CD4-positive, alpha-beta memory T cell (primary cell): ENCODE measurements around the gene GMPPB. TPM values are rescaled to one million over a fixed set of nuclear protein-coding genes. Genes with fewer than 3 reads are reported as not detected.

Source experiments
- CTCF ChIA-PET: fragments of 350-600 bp; sonication (Branson Sonifier 250); formaldehyde crosslinking; loops from one replicate; lab custom pipeline; 2021; ENCODE audit warnings: inconsistent platforms; ENCODE audit not compliant: partially characterized antibody; lab: Charles Lee
- POLR2A ChIA-PET: fragments of 350-600 bp; sonication (Branson Sonifier 250); formaldehyde crosslinking; loops from one replicate; lab custom pipeline; 2021; ENCODE audit not compliant: partially characterized antibody; lab: Charles Lee
- DNase-seq, 5 donors: peaks; one replicate each; pipeline versions ENCODE4 v3.0.0 to v3.0.0-alpha.2; 2020 to 2022; ENCODE audit warnings: mixed read lengths in 1 of 5
- H3K27ac ChIP-seq: one replicate; pipeline ENCODE4 v1.7.0; 2013; ENCODE audit warnings: low read depth, low read length
- H3K27me3 ChIP-seq: 2 replicates; pipeline ENCODE4 v1.7.0; 2013; ENCODE audit warnings: mild to moderate bottlenecking, low read length, moderate library complexity; ENCODE audit not compliant: insufficient read depth
- H3K36me3 ChIP-seq: 2 replicates; pipeline ENCODE4 v1.7.0; 2013; ENCODE audit warnings: mild to moderate bottlenecking, low read length, moderate library complexity; ENCODE audit not compliant: insufficient read depth
- H3K4me1 ChIP-seq: 2 replicates; pipeline ENCODE4 v1.7.0; 2013; ENCODE audit warnings: mild to moderate bottlenecking, low read length, moderate library complexity; ENCODE audit not compliant: insufficient read depth
- H3K4me3 ChIP-seq, 2 donors: one replicate each; pipeline ENCODE4 v1.7.0; 2013; ENCODE audit warnings: low read length in 2 of 2, mild to moderate bottlenecking in 1 of 2
- H3K9me3 ChIP-seq, 2 donors: one replicate each; pipeline ENCODE4 v1.7.0; 2013; ENCODE audit warnings: low read length in 2 of 2, control low read depth in 1 of 2; ENCODE audit not compliant: control insufficient read depth in 1 of 2
- H3K27ac Mint-ChIP-seq, 7 donors: one replicate each; pipeline ENCODE4 v1.8.0; 2020 to 2021; ENCODE audit warnings: mixed read lengths in 7 of 7, mild to moderate bottlenecking in 6 of 7, inconsistent platforms in 3 of 7, moderate library complexity in 3 of 7
- H3K27me3 Mint-ChIP-seq, 2 donors: one replicate each; pipeline ENCODE4 v1.8.0; 2020 to 2021; ENCODE audit warnings: mixed read lengths in 2 of 2
- H3K36me3 Mint-ChIP-seq, 2 donors: one replicate each; pipeline ENCODE4 v1.8.0; 2020 to 2021; ENCODE audit warnings: mixed read lengths in 2 of 2, inconsistent platforms in 1 of 2, mild to moderate bottlenecking in 1 of 2
- H3K4me1 Mint-ChIP-seq, 4 donors: one replicate each; pipeline ENCODE4 v1.8.0; 2020 to 2021; ENCODE audit warnings: mixed read lengths in 4 of 4, mild to moderate bottlenecking in 1 of 4
- H3K4me3 Mint-ChIP-seq, 8 donors: one replicate each; pipeline ENCODE4 v1.8.0; 2020 to 2021; ENCODE audit warnings: mixed read lengths in 8 of 8, mild to moderate bottlenecking in 7 of 8, moderate library complexity in 6 of 8, inconsistent platforms in 3 of 8
- H3K9me3 Mint-ChIP-seq, 8 donors: one replicate each; pipeline ENCODE4 v1.8.0; 2020 to 2021; ENCODE audit warnings: mixed read lengths in 8 of 8, mild to moderate bottlenecking in 5 of 8, inconsistent platforms in 3 of 8, moderate library complexity in 1 of 8
- intact Hi-C: fragments of 100-400 bp; cut with micrococcal nuclease; formaldehyde crosslinking; loops from one replicate; pipeline ENCODE4 v1.15.1; 2023
- polyA plus RNA-seq, 2 donors: library from polyadenylated mRNA; unstranded; fragments of 300-500 nt; fragmentation: Illumina TruSeq; gene quantifications; one replicate each; pipeline ENCODE4 v1.2.3, GENCODE V29; 2021
- total RNA-seq, 2 experiments: library from RNA; stranded (reverse); gene quantifications; one replicate each; pipeline ENCODE4 v1.2.3, GENCODE V29; 2021

The GMPPB gene
- total and polyA plus RNA-seq, 4 experiments from 2014 or later, result 22.2 to 61.3 (median 41.7) TPM

- peaks cover 4 to 7% of the 10 kb centered on the region in 2 donors for H3K36me3 Mint-ChIP-seq
- no peaks in the 10 kb centered on the region for H3K27me3 ChIP-seq
- H3K36me3 ChIP-seq, result no peaks in the 10 kb centered on the region
- H3K9me3 ChIP-seq, result no peaks in the 10 kb centered on the region
- intact Hi-C loops, result no loop called here
- H3K4me3 ChIP-seq, result no peak overlapping the region
- no peak for DNase-seq
- no peaks in the 10 kb centered on the region for H3K27me3 Mint-ChIP-seq
- H3K27ac ChIP-seq, result no peak overlapping the region
- no peak overlapping the region for H3K4me3 Mint-ChIP-seq
- ChIA-PET POLR2A (no interaction called here), CTCF (no interaction called here)
- H3K27ac Mint-ChIP-seq, result no peak overlapping the region
- H3K4me1 Mint-ChIP-seq, result peaks cover 18 to 27% (median 20%) of the 10 kb centered on the region in 4 donors
- H3K9me3 Mint-ChIP-seq, result no peaks in the 10 kb centered on the region
- H3K4me1 ChIP-seq, result no peaks in the 10 kb centered on the region
Observed at GRCh38 chr3:49761661-49762060, 37.9 kb upstream of the GMPPB start.

DNA sequence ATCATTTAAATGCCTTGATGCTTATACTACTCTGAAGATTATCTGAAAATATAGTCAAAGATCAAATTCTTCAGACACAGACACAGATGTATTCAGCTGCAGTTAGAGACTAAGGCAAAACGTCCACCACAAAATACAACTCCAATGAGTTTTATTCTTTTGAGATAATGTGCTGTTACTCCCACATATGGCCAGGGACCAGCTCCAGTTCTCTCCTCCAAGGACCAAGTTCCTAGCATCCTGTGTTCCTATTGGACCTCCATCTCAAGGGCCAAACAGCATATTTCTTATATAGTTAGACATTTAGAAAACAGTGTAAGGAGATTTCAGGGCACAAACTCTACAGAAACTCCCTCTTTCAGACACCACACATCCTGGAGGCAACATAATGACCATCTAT, 35.5 kb upstream of the GMPPB start:
- Mint-ChIP-seq H3K27ac (peak overlapping the region in 2 of 7 donors; percentile 34 to 43), H3K9me3 (no peaks in the 10 kb centered on the region), H3K4me1 (peaks cover 24 to 36% (median 31%) of the 10 kb centered on the region in 4 donors), H3K4me3 (no peak overlapping the region), H3K27me3 (no peaks in the 10 kb centered on the region), H3K36me3 (peaks cover 0 to 5% of the 10 kb centered on the region in 2 donors)
- POLR2A ChIA-PET, result no interaction called here
- CTCF ChIA-PET, result interaction anchor here (0.8 kb wide), 1 partner anchor 10 kb away, joined by 3 read pairs; no protein-coding TSS in a partner anchor
- DNase-seq, result no peak
- peaks cover 5% of the 10 kb centered on the region for H3K4me1 ChIP-seq
- H3K27ac ChIP-seq, result no peak overlapping the region
- intact Hi-C loops, result no loop called here
- H3K36me3 ChIP-seq, result no peaks in the 10 kb centered on the region
- no peaks in the 10 kb centered on the region for H3K9me3 ChIP-seq
- no peaks in the 10 kb centered on the region for H3K27me3 ChIP-seq
- no peak overlapping the region for H3K4me3 ChIP-seq

DNA sequence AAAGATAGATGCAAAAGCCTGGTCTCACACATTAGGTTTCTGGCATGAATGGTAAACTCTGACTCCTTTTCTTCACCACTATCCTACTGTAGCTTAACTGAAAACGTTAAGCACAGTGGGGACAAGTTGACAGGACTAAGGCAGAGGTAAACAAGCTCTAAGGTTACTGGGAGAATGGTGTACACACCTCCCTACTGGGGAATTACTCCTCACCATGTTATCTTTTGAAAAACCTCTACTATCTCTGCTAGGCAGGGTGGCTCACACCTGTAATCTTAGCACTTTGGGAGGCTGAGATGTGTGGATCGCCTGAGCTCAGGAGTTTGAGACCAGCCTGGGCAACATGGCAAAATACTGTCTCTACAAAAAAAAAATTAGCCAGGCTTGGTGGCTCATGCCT, 33.4 kb upstream of the GMPPB start:
- peaks cover 10% of the 10 kb centered on the region for H3K4me1 ChIP-seq
- no peaks in the 10 kb centered on the region for H3K9me3 ChIP-seq
- no peaks in the 10 kb centered on the region for H3K27me3 Mint-ChIP-seq
- H3K36me3 Mint-ChIP-seq, result peaks cover 0 to 8% of the 10 kb centered on the region in 2 donors
- H3K27me3 ChIP-seq, result no peaks in the 10 kb centered on the region
- no peak overlapping the region for H3K27ac ChIP-seq
- POLR2A ChIA-PET, result no interaction called here
- no peak overlapping the region for H3K4me3 ChIP-seq
- H3K4me1 Mint-ChIP-seq, result peaks cover 33 to 50% (median 40%) of the 10 kb centered on the region in 4 donors
- intact Hi-C loops, result no loop called here
- DNase-seq, result no peak
- no peak overlapping the region for H3K27ac Mint-ChIP-seq
- H3K9me3 Mint-ChIP-seq, result no peaks in the 10 kb centered on the region
- no peaks in the 10 kb centered on the region for H3K36me3 ChIP-seq
- CTCF ChIA-PET, result interaction anchor here (0.7 to 1.5 kb wide), 2 partner anchors 13 to 16 kb away, joined by 3 read pairs; no protein-coding TSS in a partner anchor
- no peak overlapping the region for H3K4me3 Mint-ChIP-seq

DNA sequence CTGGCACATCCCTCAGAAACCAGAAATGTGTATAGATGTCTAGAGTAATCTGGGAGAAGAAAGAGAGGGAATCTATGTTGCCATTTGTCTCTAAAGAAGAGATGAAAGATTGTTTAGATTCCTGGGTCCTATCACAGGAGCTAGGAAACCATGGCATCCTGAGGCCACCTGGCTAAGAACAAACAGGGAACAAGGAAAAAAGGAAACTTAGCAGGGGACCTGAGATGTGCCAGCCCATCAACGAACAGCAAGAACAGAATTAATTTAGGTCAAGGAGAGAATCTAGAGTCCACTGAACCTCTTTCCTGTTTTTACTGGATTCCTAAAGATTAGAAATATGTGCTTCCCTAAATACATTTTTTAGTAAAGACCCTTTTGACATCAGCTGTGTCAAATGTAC, 32.3 kb upstream of the GMPPB start:
- Mint-ChIP-seq H3K4me3 (no peak overlapping the region), H3K9me3 (no peaks in the 10 kb centered on the region), H3K4me1 (peaks cover 33 to 50% (median 40%) of the 10 kb centered on the region in 4 donors), H3K36me3 (peaks cover 0 to 10% of the 10 kb centered on the region in 2 donors), H3K27ac (peak overlapping the region in 2 of 7 donors; percentile 17 to 38), H3K27me3 (no peaks in the 10 kb centered on the region)
- intact Hi-C loops, result no loop called here
- no peak overlapping the region for H3K4me3 ChIP-seq
- no peaks in the 10 kb centered on the region for H3K36me3 ChIP-seq
- H3K27me3 ChIP-seq, result no peaks in the 10 kb centered on the region
- peaks cover 10% of the 10 kb centered on the region for H3K4me1 ChIP-seq
- no peak overlapping the region for H3K27ac ChIP-seq
- no peaks in the 10 kb centered on the region for H3K9me3 ChIP-seq
- DNase-seq, result no peak
- POLR2A ChIA-PET, result no interaction called here
- CTCF ChIA-PET, result no interaction called here

DNA sequence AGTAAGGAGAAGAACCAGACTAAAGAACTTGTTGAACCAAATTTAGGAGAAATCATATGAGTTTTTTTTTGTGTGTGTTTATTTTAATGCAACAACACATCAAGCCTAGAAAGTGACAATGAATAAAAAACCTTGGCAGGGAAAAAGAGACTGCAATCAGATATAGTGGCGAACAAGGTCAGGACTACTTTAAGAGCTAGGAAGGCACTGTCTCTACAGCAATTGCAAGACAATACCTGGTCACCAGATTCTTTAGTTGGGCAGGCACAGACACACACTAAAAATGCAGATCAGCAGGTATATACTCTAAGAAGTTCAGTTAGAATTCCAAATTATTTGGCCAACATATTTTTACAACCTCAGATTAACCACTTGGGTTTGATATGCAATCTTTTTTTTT, 30.8 kb upstream of the GMPPB start:
- intact Hi-C loops, result no loop called here
- H3K27ac Mint-ChIP-seq, result peak overlapping the region in 3 of 7 donors; percentile 36 to 75 (median 57)
- no peaks in the 10 kb centered on the region for H3K9me3 Mint-ChIP-seq
- ChIA-PET CTCF (no interaction called here), POLR2A (no interaction called here)
- H3K27me3 ChIP-seq, result no peaks in the 10 kb centered on the region
- no peak overlapping the region for H3K4me3 Mint-ChIP-seq
- no peaks in the 10 kb centered on the region for H3K36me3 ChIP-seq
- no peak overlapping the region for H3K4me3 ChIP-seq
- peaks cover 35 to 51% (median 44%) of the 10 kb centered on the region in 4 donors for H3K4me1 Mint-ChIP-seq
- H3K4me1 ChIP-seq, result peaks cover 10% of the 10 kb centered on the region
- no peak for DNase-seq
- no peaks in the 10 kb centered on the region for H3K27me3 Mint-ChIP-seq
- H3K9me3 ChIP-seq, result no peaks in the 10 kb centered on the region
- H3K27ac ChIP-seq, result no peak overlapping the region
- peaks cover 0 to 12% of the 10 kb centered on the region in 2 donors for H3K36me3 Mint-ChIP-seq

DNA sequence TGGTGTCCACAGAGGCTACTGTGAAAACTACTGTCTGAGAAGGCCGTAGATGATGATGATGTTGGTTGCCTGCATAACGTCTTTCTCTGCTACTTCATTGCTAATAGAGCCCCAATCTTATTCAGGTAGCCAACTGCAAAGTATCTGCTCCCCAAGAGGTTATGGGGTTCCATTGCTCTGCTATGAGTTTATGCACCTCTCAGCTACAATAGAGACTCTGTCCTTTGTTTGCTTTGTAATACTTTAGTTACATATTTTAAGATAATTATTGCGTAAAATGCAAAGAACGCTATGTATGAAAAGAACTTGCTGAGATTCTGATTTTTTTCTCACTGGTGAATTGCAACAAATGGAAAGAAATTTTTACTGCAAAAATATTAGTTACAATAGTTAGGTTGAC, 27.8 kb upstream of the GMPPB start:
- no peak overlapping the region for H3K27ac ChIP-seq
- peaks cover 8% of the 10 kb centered on the region for H3K36me3 ChIP-seq
- no peak for DNase-seq
- Mint-ChIP-seq H3K9me3 (no peaks in the 10 kb centered on the region), H3K4me1 (peaks cover 27 to 35% (median 30%) of the 10 kb centered on the region in 4 donors), H3K4me3 (no peak overlapping the region), H3K27ac (no peak overlapping the region), H3K36me3 (peaks cover 4 to 25% of the 10 kb centered on the region in 2 donors), H3K27me3 (no peaks in the 10 kb centered on the region)
- CTCF ChIA-PET, result no interaction called here
- H3K4me3 ChIP-seq, result no peak overlapping the region
- intact Hi-C loops, result no loop called here
- no peaks in the 10 kb centered on the region for H3K27me3 ChIP-seq
- POLR2A ChIA-PET, result no interaction called here
- H3K9me3 ChIP-seq, result no peaks in the 10 kb centered on the region
- peaks cover 10% of the 10 kb centered on the region for H3K4me1 ChIP-seq

DNA sequence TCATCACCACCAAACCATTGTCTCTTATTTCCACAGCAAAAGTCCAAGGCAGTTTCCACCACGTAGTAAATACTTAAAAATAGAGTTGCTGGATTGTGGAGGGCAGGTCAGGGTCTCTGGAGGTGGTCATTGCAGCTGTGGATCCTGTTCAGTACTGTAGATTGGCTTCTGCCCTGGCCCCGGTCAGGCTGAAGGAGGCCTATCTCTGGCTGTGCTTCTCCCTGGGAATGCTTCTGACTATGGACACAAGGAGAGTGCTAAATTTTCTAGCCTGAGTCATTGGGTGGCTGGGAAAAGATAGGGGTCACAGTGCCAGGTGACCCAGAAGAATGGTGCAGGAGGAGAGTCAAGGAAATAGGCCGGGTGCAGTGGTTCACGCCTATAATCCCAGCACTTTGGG, 26.3 kb upstream of the GMPPB start:
- H3K27ac Mint-ChIP-seq, result peak overlapping the region in 3 of 7 donors; percentile 9 to 52 (median 28)

More for the DNA sequence above, 26.3 kb upstream of the GMPPB start:
- peaks cover 4 to 31% of the 10 kb centered on the region in 2 donors for H3K36me3 Mint-ChIP-seq
- Histone ChIP-seq H3K4me1 (peaks cover 5% of the 10 kb centered on the region), H3K27ac (no peak overlapping the region), H3K4me3 (no peak overlapping the region), H3K9me3 (no peaks in the 10 kb centered on the region), H3K27me3 (no peaks in the 10 kb centered on the region), H3K36me3 (peaks cover 8% of the 10 kb centered on the region)
- DNase-seq, result no peak
- intact Hi-C loops, result no loop called here
- H3K27me3 Mint-ChIP-seq, result no peaks in the 10 kb centered on the region
- H3K9me3 Mint-ChIP-seq, result no peaks in the 10 kb centered on the region
- POLR2A ChIA-PET, result no interaction called here
- peaks cover 22 to 24% (median 22%) of the 10 kb centered on the region in 4 donors for H3K4me1 Mint-ChIP-seq
- CTCF ChIA-PET, result no interaction called here
- H3K4me3 Mint-ChIP-seq, result no peak overlapping the region
